ENCODE data around the gene ZDHHC23. TPM values are rescaled to one million over a fixed set of nuclear protein-coding genes. Genes with fewer than 3 reads are reported as not detected.

Gene ZDHHC23, protein sequence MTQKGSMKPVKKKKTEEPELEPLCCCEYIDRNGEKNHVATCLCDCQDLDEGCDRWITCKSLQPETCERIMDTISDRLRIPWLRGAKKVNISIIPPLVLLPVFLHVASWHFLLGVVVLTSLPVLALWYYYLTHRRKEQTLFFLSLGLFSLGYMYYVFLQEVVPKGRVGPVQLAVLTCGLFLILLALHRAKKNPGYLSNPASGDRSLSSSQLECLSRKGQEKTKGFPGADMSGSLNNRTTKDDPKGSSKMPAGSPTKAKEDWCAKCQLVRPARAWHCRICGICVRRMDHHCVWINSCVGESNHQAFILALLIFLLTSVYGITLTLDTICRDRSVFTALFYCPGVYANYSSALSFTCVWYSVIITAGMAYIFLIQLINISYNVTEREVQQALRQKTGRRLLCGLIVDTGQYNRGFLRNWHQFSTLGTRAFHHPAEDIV
- total RNA-seq: 4.2 and 6.3 TPM in 2 replicates

DNA sequence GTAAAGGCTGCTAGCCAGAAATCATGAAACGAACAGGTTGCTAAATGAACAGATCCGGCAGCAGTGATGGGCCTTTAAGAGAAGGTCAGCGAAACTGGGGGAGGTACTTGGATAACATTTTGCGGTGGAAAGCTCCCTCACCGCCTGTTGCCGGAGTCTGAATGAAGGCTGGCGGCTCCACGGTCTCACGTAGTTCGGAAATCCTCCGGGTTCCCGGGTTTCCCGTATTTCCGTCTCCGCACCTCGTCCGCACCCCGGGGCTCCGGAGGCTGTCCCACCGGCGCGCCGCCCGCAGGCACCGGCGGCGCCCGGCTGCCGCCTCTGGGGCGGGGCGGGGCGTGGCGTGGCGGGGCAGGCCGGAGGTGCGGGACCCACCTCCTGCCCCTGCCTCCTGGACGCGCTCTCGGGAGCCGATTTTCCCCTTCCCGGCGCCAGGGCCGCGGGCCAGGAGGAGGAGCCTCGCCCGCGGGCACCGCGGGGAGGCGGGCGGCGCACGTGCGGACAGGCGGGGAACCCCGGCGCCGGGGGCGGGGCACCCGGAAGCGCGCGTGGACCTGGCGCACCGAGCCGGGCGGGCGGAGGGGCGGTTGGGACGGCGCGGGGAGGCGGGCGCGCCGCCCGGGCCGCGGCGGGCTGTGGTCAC lies at the start of gene ZDHHC23:
TSS of gene ZDHHC23 (plus strand) at position 642 of the 643 bp plus-strand sequence. CDS start 790 bp downstream, outside the sequence.

Other genes with a start within 250 kb of the ZDHHC23 start
- 174 and 199 TPM in 2 replicates for gene NAA50, start 201.8 kb upstream of the ZDHHC23 start, total RNA-seq
- 107 and 131 TPM in 2 replicates for gene ATP6V1A, start 201.0 kb upstream of the ZDHHC23 start, total RNA-seq
- gene GRAMD1C, start 109.2 kb upstream of the ZDHHC23 start, total RNA-seq: 26.8 and 43.2 TPM in 2 replicates
- gene CCDC191, start 108.5 kb downstream of the ZDHHC23 start, total RNA-seq: 2.6 and 2.8 TPM in 2 replicates
- 31.0 and 36.8 TPM in 2 replicates for gene QTRT2, start 108.7 kb downstream of the ZDHHC23 start, total RNA-seq
- gene DRD3, start 231.0 kb downstream of the ZDHHC23 start, total RNA-seq: not detected in 2 replicates

Measured in vein endothelial cell (primary cell).